Measurements from ENCODE around the gene NCBP1.

Gene NCBP1

DNA sequence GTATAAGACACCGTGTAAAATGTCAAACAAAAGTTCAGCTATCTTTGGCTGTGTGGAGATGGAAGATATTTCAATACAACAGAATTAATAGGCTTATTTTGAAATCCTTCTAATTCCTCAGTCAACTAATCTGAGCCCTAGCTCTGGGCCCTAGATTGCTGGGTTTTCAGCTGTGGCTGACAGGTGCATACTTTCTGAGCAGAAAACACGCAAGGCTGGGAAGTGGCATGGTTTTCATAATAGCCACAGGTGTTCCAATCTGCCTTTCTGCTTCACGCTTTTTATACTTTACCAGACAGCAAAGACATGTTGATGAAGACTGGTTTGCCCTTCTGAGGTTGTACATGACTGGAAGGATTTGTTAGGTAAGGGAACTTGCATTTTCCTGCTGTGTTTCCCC is 84.2 kb downstream of the NCBP1 start:
- DNase-seq, result no peak

DNA sequence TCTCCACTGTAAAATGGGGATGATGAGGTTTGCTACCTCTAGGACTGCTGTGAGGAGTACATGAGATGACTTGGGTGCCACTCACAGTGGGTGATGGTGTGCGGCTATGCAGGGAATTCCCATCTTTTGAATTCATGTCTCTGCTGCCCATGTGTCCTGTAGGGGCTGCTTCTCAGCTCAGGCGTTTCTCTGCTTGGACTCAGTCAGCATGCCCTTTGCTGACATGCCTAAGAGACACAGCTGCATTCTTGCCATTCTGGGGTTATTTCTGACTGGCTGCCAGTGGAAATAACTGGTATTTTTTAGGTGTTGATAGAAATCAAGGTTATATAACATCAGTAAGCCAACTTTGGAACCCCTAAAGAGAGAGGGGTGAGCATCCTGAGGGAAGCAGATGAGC is 87.8 kb downstream of the NCBP1 start:
- no peak for DNase-seq

DNA sequence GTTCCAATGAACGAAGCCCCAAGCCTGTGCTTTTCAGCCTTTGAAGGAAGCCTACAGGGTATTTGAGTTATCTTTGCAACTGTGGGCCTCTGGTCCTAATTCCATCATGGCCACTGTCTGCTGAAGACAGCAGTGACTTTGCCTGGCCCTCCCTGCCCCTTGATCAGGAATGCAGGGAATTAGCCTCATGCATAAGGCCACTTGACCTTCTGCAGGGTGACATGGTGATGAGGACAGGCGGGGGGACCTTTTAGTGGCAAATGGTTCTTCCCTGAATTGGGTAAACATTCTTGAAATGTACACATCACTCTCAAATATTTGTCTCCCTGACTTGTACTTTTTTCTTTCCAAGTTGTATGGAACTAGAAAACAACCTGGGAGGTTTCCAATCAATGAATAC is 88.7 kb downstream of the NCBP1 start:
- no peak for DNase-seq

Data from right kidney (tissue), 1 donor.